WTC11 (cell line): ENCODE results near the gene SLC66A2. TPM values are rescaled to one million over a fixed set of nuclear protein-coding genes. Genes with fewer than 3 reads are reported as not detected.
A peak's percentile ranks its signal among the peaks of the same experiment; 100 is the strongest.

Experiments
- ATAC-seq: fragments of 200-7000 bp; cut with Tn5 transposase; 2 replicates; pipeline ENCODE4 v1.10.0; 2021; ENCODE audit warnings: mild to moderate bottlenecking, moderate library complexity
- CTCF ChIA-PET: fragments of 300-600 bp; sonication (Branson Sonifier 250); formaldehyde crosslinking; loops from one replicate; lab custom pipeline; 2021; ENCODE audit warnings: antibody characterized with exemption; lab: Charles Lee
- POLR2A ChIA-PET: fragments of 350-600 bp; sonication (Branson Sonifier 250); formaldehyde crosslinking; loops from one replicate; lab custom pipeline; 2021; ENCODE audit warnings: antibody characterized with exemption; lab: Charles Lee
- DNase-seq: peaks from one replicate; pipeline ENCODE4 v3.0.0; 2021; ENCODE audit warnings: low spot score
- H3K27ac Mint-ChIP-seq: 2 replicates; pipeline ENCODE4 v1.8.0; 2021; ENCODE audit warnings: mixed read lengths
- H3K27me3 Mint-ChIP-seq: 2 replicates; pipeline ENCODE4 v1.8.0; 2021; ENCODE audit warnings: low read depth, mild to moderate bottlenecking, moderate library complexity, mixed read lengths
- H3K36me3 Mint-ChIP-seq: 2 replicates; pipeline ENCODE4 v1.8.0; 2021; ENCODE audit warnings: mixed read lengths
- H3K4me1 Mint-ChIP-seq: 2 replicates; pipeline ENCODE4 v1.8.0; 2022; ENCODE audit warnings: mixed read lengths
- H3K4me3 Mint-ChIP-seq: 2 replicates; pipeline ENCODE4 v1.8.0; 2021; ENCODE audit warnings: mild to moderate bottlenecking, moderate library complexity, mixed read lengths
- H3K9me3 Mint-ChIP-seq: 2 replicates; pipeline ENCODE4 v1.8.0; 2021; ENCODE audit warnings: mixed read lengths
- ARID4B ChIP-seq: sonication (generic); formaldehyde crosslinking; IDR thresholded peaks from 2 replicates; pipeline ENCODE4 v1.8.0; 2023; ENCODE audit warnings: missing genetic modification reagents, mild to moderate bottlenecking, borderline replicate concordance
- ATF3 ChIP-seq: sonication (generic); formaldehyde crosslinking; conservative IDR thresholded peaks from 2 replicates; pipeline ENCODE4 v1.8.1; 2022; ENCODE audit warnings: mild to moderate bottlenecking, missing genetic modification reagents
- CREB1 ChIP-seq: sonication (generic); formaldehyde crosslinking; IDR thresholded peaks from 2 replicates; pipeline ENCODE4 v1.8.0; 2023; ENCODE audit warnings: mild to moderate bottlenecking, missing genetic modification reagents
- CREM ChIP-seq: sonication (generic); formaldehyde crosslinking; IDR thresholded peaks from 2 replicates; pipeline ENCODE4 v1.8.1; 2022; ENCODE audit warnings: mild to moderate bottlenecking, missing genetic modification reagents, moderate library complexity
- ESRRA ChIP-seq: sonication (generic); formaldehyde crosslinking; IDR thresholded peaks from 2 replicates; pipeline ENCODE4 v1.8.1; 2022; ENCODE audit warnings: mild to moderate bottlenecking, missing genetic modification reagents, borderline replicate concordance
- GRHL2 ChIP-seq: fragments of 250-450 bp; sonication (Bioruptor Pico); IDR thresholded peaks from 2 replicates; pipeline ENCODE4 v1.8.0; 2022; ENCODE audit warnings: mild to moderate bottlenecking, moderate library complexity; ENCODE audit not compliant: insufficient replicate concordance, severe bottlenecking
- GTF2I ChIP-seq: fragments of 250-450 bp; sonication (Bioruptor Pico); conservative IDR thresholded peaks from 2 replicates; pipeline ENCODE4 v1.4.0; 2021; ENCODE audit warnings: mild to moderate bottlenecking
- NFATC4 ChIP-seq: fragments of 250-450 bp; sonication (Bioruptor Pico); IDR thresholded peaks from 2 replicates; pipeline ENCODE4 v1.9.0; 2021; ENCODE audit warnings: mild to moderate bottlenecking
- NR1H2 ChIP-seq: sonication (generic); formaldehyde crosslinking; IDR thresholded peaks from 2 replicates; pipeline ENCODE4 v1.9.0; 2021; ENCODE audit warnings: mild to moderate bottlenecking, moderate library complexity, missing genetic modification reagents
- PREB ChIP-seq: sonication (generic); formaldehyde crosslinking; IDR thresholded peaks from 2 replicates; pipeline ENCODE4 v1.8.1; 2022; ENCODE audit warnings: mild to moderate bottlenecking, missing genetic modification reagents, moderate library complexity, borderline replicate concordance
- PRRX2 ChIP-seq: fragments of 250-450 bp; sonication (Bioruptor Pico); IDR thresholded peaks from 2 replicates; pipeline ENCODE4 v1.8.0; 2021; ENCODE audit warnings: mild to moderate bottlenecking
- RORB ChIP-seq: fragments of 250-450 bp; sonication (Bioruptor Pico); IDR thresholded peaks from 2 replicates; pipeline ENCODE4 v1.9.0; 2021; ENCODE audit warnings: mild to moderate bottlenecking
- USF1 ChIP-seq: sonication (generic); formaldehyde crosslinking; IDR thresholded peaks from 2 replicates; pipeline ENCODE4 v1.8.0; 2022; ENCODE audit warnings: mild to moderate bottlenecking, missing genetic modification reagents
- ZBTB43 ChIP-seq: sonication (generic); formaldehyde crosslinking; IDR thresholded peaks from 2 replicates; pipeline ENCODE4 v1.8.1; 2023; ENCODE audit warnings: mild to moderate bottlenecking, missing genetic modification reagents
- ZNF121 ChIP-seq: sonication (generic); formaldehyde crosslinking; IDR thresholded peaks from 2 replicates; pipeline ENCODE4 v1.8.0; 2023; ENCODE audit warnings: missing genetic modification reagents
- ZNF232 ChIP-seq: sonication (generic); formaldehyde crosslinking; IDR thresholded peaks from 2 replicates; pipeline ENCODE4 v1.8.0; 2022; ENCODE audit warnings: mild to moderate bottlenecking, missing genetic modification reagents
- ZNF263 ChIP-seq: sonication (generic); formaldehyde crosslinking; IDR thresholded peaks from 2 replicates; pipeline ENCODE4 v1.8.1; 2022; ENCODE audit warnings: low read depth, mild to moderate bottlenecking, moderate library complexity, missing genetic modification reagents
- ZNF416 ChIP-seq: fragments of 250-450 bp; sonication (Bioruptor Pico); IDR thresholded peaks from 2 replicates; pipeline ENCODE4 v1.9.0; 2021; ENCODE audit warnings: mild to moderate bottlenecking, inconsistent platforms
- ZNF423 ChIP-seq: fragments of 250-450 bp; sonication (Bioruptor Pico); IDR thresholded peaks from 2 replicates; pipeline ENCODE4 v2.1.2; 2022; ENCODE audit warnings: mild to moderate bottlenecking, moderate library complexity
- ZSCAN18 ChIP-seq: fragments of 250-450 bp; sonication (Bioruptor Pico); IDR thresholded peaks from 2 replicates; pipeline ENCODE4 v2.1.2; 2022; ENCODE audit warnings: mild to moderate bottlenecking, moderate library complexity
- total RNA-seq: library from RNA; stranded (reverse); gene quantifications from 3 replicates; pipeline ENCODE4 v1.2.3, GENCODE V29; 2021

Gene SLC66A2
- total RNA-seq, 1 experiment from 2014 or later = 20.9 TPM

GRCh38 chr18:79963658-79964329, 12.3 kb upstream of the SLC66A2 start:
- ATAC-seq (no peak), DNase-seq (no peak)
- no peaks in the 10 kb centered on the region for H3K9me3 Mint-ChIP-seq
- CTCF ChIA-PET = interaction anchor here (1.2 kb wide), 1 partner anchor 11 kb away, joined by 3 read pairs; no protein-coding TSS in a partner anchor
- TF ChIP-seq PREB (no peak), GTF2I (CRISPR knock-in tag) (peak; percentile 49; the same call in 1 of the 2 replicates), ZNF121 (CRISPR knock-in tag) (peak; percentile 82; the same call in 1 of the 2 replicates)
- TF ChIP-seq, all 79 proteins: peak for 2
- Mint-ChIP-seq H3K27ac (no peak overlapping the region), H3K4me3 (peak overlapping the region; percentile 49), H3K27me3 (peaks cover 61% of the 10 kb centered on the region), H3K36me3 (no peaks in the 10 kb centered on the region), H3K4me1 (peaks cover 32% of the 10 kb centered on the region)
- POLR2A ChIA-PET = interaction anchor here (0.6 to 1.1 kb wide), 4 partner anchors 16 to 184 kb away, joined by 3 to 4 read pairs (median 3); no protein-coding TSS in a partner anchor

- Mint-ChIP-seq H3K27ac (no peak overlapping the region), H3K9me3 (no peaks in the 10 kb centered on the region), H3K4me1 (peaks cover 38% of the 10 kb centered on the region), H3K27me3 (peaks cover 69% of the 10 kb centered on the region), H3K4me3 (no peak overlapping the region), H3K36me3 (no peaks in the 10 kb centered on the region)
- TF ChIP-seq RORB (CRISPR knock-in tag) = no peak
- TF ChIP-seq ESRRA = no peak
- no peak for TF ChIP-seq ZBTB43 (CRISPR knock-in tag)
- no peak for TF ChIP-seq USF1 (CRISPR knock-in tag)
- TF ChIP-seq PRRX2 (CRISPR knock-in tag) = no peak
- TF ChIP-seq ZNF416 (CRISPR knock-in tag) = no peak
- no peak for TF ChIP-seq ZSCAN18 (CRISPR knock-in tag)
- TF ChIP-seq CREM = no peak
- TF ChIP-seq NR1H2 (CRISPR knock-in tag) = no peak
- POLR2A ChIA-PET = interaction anchor here (1.0 to 1.1 kb wide), 3 partner anchors 16 to 185 kb away, joined by 3 read pairs; no protein-coding TSS in a partner anchor
- CTCF ChIA-PET = interaction anchor here (1.2 kb wide), 1 partner anchor 10 kb away, joined by 3 read pairs; no protein-coding TSS in a partner anchor
- no peak for DNase-seq
- no peak for ATAC-seq
Observed at GRCh38 chr18:79962835-79963657, 11.6 kb upstream of the SLC66A2 start.

- Mint-ChIP-seq H3K4me3 (no peak overlapping the region), H3K9me3 (no peaks in the 10 kb centered on the region), H3K36me3 (no peaks in the 10 kb centered on the region), H3K4me1 (peaks cover 38% of the 10 kb centered on the region), H3K27me3 (peaks cover 74% of the 10 kb centered on the region), H3K27ac (no peak overlapping the region)
- ChIA-PET POLR2A (no interaction called here), CTCF (interaction anchor here (0.8 to 1.6 kb wide), 3 partner anchors 9 to 105 kb away, joined by 4 to 7 read pairs (median 5); no protein-coding TSS in a partner anchor)
- DNase-seq = no peak
- no peak for ATAC-seq
- TF ChIP-seq ZNF423 (CRISPR knock-in tag) = no peak
- TF ChIP-seq GRHL2 (CRISPR knock-in tag) = no peak
- no peak for TF ChIP-seq ARID4B
- no peak for TF ChIP-seq CREB1
- no peak for TF ChIP-seq NFATC4 (CRISPR knock-in tag)
- no peak for TF ChIP-seq ZNF232 (CRISPR knock-in tag)
- TF ChIP-seq ATF3 (CRISPR knock-in tag) = no peak
- no peak for TF ChIP-seq ZNF263 (CRISPR knock-in tag)
Observed at GRCh38 chr18:79962311-79962710, 10.9 kb upstream of the SLC66A2 start.
